Stimulated activated CD8-positive, alpha-beta memory T cell treated with anti-CD3 and anti-CD28 coated beads, Interleukin-12 subunit alpha, Interleukin-12 subunit beta, amount 100 ng/mL, for 1 hour (primary cell): ENCODE data around the gene NR3C2.

Experiments used
- DNase-seq: peaks from one replicate; pipeline ENCODE4 v3.0.0-alpha.2; 2020; ENCODE audit warnings: low read depth

Gene NR3C2

GRCh38 chr4:148077581-148077980 lies 364.6 kb downstream of the NR3C2 start:
- DNase-seq = no peak

DNA sequence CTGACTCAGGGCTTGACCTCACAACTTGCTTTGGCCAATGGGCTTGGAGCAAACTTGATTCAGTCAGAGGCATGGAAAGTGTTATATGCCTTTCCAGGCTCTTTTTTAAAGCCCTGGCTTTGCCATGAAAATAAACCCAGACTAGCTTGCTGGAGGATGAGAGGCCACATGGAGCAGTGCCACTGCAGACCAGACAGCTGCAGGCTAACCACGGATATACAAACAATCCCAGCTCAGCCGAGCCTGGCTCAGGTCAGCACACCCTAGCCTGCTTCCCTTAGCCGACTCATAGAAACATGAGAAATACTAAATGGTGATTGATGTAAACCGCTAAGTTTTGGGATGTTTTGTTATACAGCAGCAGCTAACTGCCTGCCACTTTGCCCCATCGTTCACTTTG lies 365.2 kb downstream of the NR3C2 start:
- no peak for DNase-seq

GRCh38 chr4:148075438-148075837 lies 366.8 kb downstream of the NR3C2 start:
- DNase-seq = no peak

DNA sequence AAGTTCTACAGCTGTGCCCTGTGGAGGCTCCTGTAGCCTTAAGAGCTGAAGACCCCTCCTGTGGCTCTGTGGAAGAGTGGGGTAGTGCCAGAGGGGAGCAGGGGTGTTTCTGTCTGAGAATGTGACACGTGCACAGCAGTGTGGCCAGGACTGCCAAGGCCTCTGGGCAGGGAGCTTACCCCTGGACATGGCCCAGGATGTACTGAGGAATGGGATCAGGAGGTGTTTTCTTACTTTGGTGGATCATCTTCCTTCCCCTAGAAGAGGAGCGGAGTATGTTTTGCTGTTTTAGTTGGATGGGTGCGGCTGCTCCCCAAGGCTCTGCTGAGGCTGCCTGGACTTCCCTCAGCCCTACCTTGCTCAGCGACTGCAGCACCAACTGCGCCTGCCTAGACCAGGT lies 367.8 kb downstream of the NR3C2 start:
- DNase-seq = no peak

DNA sequence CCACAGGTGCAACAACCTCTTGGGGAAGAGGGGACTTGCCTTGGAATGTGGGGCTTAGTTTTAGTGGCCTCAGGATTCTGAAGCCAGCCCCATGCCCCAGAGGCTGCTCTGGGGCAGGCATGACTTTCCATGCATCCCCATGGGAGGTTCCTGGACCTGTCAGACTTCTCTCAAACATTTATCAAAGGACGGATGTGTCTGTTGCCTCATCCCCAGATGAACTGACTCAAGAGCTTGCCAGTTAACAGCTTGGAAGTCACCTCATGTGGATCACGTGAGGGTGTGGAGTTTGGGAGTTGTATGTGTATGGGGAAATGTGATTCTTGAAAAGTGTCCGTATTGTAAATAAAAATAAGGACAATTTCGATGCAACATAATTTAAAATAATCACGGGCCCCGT lies 368.9 kb downstream of the NR3C2 start:
- no peak for DNase-seq

DNA sequence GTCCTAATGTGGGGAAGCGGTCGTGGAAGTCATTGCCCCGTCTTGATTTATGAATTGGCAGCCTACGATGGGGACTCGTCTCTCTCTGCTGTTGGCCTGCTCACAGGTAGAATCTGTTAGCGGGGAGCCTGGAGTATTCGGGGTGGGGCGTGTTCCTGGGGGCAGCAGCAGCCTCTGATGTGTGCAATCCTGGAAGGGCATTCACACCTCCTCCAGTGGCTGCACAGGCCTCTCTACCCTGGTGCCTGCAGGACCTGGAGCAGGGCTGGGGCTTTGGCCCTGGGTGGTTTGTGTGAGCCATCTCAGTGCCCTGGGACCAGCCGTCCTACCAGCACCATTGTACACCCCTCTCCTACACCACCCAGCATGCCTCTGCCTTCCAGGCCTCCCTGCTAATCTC lies 369.4 kb downstream of the NR3C2 start:
- DNase-seq = no peak

GRCh38 chr4:148071009-148071408 lies 371.2 kb downstream of the NR3C2 start:
- no peak for DNase-seq

- DNase-seq = no peak
Measured at GRCh38 chr4:148069895-148070178, 372.4 kb downstream of the NR3C2 start.

DNA sequence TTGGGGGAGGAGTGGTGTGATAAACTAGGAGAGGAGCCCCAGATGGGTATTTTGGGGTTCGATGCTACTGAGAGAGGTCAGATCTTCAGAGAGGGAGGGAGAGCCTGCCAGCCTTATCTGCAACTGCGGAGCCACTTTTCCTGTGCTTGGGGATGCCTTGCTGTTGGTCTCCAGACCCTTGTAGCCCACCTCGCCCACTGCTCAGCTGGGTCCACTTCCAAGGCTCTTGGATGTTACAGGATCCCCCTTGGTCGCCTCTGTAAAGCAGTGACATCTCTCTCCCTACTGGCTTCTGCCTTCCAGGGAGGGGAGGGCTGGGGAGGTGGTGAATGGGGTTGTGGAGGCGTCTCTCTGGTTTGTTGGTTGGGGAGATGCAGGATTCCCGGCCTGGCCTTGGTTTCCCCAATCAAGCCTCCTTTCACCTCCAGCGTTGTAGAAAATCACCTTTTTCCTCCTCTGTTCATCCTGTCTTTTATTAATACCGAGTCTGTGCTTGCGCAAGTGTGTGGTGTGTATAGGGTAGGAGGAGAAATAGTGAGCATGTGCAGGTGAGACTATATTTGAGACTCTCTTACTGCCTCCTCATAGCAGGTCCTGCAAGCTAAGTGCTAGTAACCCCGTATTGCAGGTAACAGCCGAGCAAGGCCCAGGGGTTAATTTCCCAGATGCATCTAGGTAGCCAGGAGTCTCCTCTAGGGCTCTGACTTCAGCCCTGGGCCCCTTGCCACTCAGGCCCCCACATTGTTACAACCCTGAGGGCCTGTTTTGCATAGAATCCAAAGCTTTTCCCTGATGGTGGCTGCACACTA lies 372.9 kb downstream of the NR3C2 start:
- no peak for DNase-seq

DNA sequence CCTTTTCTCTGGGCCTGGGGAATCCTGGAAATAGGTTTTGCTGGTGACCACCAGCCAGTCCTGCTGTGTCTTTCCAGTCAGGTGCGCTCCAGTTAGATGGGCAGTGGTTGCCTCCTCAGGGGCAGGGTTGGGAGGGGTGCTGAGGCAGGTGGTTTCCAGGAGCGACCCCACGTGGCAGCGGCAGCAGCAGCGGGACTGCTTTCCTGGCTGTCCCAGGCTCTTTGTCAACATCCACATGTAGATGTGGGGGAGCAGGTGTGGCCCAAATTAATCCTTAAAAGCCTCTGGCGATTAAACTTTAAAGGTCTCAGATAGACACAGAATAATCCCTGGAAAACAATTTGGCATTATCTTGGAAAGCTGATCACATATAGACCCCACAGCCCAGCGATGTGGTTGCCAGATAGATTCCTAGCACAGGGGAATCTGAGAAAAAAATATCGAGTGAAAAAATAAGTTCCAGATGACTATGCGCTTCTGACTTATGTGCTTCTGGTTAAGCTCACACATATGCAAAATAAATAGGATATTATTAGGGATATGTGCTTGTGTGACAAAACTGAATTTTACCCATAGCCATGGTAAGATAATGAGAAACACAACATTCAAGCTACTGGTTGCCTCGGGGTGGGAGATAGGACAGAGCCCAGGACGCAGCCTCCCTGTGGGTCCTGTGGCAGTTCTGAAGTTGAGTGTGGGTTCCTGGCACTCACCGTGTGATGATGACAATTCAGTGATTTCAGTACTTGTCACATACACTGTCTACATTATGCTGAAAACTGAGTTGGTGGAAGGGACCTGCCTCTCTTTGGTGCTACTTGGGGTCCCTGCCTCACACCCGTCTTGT lies 373.9 kb downstream of the NR3C2 start:
- no peak for DNase-seq

DNA sequence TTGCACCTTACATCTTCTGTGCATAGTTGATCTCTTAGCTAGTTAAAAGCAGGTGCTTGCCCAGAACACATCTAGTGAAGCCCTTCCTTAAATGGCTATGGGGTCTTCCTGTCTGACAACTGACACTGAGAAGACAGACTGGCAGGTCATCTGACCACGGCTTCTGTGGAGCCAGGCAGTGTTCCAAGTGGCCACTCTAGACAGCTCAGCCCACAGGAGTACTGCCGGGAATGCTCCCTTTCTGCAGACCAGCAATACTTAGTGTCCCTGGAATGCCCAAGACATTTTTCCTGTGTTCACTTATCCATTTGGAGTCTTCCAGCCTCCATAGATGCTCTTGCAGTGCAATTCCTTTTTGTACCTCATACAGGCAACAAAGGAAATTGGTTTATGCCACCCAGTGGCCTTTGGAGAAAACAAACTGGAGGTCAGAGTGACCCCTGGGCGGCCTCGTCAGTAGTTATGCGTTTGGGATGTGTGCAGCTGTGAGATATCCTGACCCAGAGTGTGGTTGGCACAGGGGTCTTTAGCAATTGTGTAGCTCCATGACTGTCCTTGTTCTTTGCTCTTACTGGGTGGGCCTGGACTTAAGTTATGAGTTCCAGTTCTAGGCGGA lies 374.8 kb downstream of the NR3C2 start:
- no peak for DNase-seq

DNA sequence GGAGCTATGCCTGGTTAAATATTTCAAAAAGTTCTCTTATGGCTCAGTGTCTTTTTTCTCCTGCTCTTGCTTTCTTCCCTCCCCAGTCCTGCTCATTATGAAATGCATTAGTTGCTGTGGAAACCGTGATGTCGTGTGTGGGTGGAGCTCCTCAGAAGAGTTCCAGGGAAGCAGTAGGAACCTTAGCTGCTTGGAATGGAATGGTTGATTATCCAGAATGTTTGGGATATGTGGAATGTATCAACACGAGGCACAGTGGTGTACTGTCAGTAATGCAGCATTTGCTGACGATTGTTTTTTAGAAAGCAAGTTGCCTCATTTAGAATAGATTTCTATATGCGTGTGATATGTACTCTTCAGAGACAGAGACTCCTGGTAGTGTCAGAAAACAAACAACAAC lies 377.1 kb downstream of the NR3C2 start:
- no peak for DNase-seq

DNA sequence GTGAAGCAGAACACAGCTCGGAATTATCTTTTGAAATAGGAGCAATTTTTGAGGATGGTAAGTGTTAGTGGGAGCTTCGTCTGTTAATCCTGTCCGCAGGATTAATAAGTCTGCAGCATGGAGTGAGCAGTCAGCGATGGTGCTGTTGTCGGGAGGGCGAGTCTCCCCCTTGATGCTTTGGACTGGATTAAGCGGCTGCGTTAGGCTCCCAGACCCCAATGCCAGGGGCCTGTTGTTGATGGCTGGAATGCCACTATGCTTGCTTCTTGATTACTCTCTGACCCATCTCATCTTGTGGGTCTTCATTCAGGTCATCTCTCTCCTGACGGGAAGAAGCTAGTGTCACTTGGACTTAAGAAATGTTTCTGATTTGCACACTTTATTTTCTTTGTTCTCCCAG lies 377.8 kb downstream of the NR3C2 start:
- no peak for DNase-seq

DNA sequence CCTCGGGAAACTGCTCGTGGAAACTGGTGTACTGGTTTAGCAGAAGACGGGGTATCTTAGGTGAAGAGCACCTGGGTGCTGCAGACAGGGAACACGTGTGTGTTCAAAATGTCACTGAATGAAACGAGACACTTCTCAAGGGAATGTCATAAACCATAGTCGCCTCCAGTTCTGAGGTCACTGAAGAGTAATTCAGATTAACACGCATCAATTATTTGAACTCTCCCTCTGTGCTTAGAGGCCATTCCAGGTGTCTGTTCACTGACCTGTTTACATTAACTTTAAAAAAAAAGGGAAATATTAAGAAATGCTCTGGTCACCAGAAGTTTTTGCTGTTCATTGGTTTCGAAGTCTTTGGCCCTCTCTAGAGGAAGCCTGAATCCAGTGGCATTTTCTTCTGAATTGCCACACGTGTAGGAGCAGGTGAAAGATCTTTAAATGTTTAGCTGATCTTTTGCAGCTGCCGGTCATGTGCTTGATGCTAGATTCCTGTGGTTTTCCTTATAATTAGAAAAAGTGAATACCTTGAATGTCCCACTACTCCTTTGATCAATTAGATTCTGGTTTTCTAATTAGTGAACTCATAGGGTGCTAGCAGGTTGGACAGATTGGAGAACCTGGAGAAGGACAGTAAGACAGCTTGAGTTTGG lies 379.8 kb downstream of the NR3C2 start:
- DNase-seq = no peak

GRCh38 chr4:148061795-148062194 lies 380.4 kb downstream of the NR3C2 start:
- no peak for DNase-seq

- no peak for DNase-seq
Measured at GRCh38 chr4:148061141-148061481, 381.1 kb downstream of the NR3C2 start.

GRCh38 chr4:148060264-148061140 lies 381.7 kb downstream of the NR3C2 start:
- no peak for DNase-seq

DNA sequence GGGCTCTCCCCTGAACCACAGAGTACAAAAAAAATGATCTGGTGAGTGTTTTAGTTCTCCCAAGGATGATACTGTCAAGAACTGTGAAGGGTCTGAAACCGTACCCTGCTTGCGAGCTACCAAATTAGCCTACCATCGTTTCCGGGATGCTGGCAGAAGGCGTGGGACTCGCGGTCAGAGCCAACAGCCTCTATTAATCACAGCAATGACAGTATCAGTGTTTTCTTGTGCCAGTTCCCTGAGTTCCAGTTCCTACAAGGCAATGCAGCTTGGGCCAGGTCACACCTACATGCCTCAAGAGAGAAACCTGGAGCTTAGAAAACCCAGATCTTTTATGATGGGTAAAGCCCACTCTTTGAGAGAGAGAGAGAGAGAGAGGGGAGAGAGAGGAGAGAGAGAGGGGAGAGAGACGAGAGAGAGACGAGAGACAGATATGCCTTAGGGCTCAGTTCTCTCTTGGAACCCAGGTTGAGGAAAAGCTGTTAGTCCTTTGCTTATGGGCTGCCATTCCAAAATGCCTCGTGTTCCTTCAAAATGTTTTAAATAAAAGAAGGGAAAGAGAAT lies 382.5 kb downstream of the NR3C2 start:
- no peak for DNase-seq

DNA sequence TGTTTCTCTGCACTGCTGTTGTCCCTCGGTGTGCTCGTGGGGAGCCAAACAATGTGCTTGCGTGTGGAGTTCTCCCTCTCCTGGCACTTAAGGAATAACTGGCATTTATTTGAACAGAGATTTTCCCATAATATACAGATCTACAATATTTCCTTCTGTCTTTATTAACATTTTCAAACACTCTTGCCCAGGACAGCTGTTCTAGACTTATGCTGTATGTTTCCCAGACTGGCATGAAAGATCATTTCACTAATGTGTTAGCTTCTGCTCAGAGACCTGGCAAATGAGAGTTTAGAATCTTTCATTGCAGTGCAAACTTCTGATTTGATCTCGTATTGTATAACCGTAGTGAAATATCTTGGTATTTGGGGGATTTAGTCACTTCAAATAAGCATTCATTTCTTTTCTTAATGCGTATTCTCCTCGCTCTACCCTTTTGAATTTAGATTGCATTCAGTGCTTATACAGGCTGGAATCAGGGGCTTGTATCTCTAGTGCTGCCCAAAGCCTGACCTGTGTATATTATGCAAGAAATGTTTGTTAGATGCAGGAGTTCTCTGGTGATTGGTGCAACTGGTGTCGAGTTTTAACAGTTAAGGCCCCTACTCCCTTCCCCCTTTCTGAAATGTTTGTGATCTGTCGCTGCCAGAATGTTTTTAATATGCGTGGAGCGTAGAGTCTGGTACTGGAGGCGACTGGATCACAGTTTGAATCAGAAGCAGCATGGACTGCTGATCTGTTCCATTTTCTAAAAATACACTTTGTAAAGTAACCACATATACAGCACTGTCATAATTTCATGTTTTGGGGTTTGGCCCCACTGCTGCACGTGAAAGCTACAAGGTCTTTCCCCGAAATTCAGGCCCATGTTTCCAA lies 384.0 kb downstream of the NR3C2 start:
- DNase-seq = no peak

- no peak for DNase-seq
Measured at GRCh38 chr4:148057516-148057915, 384.7 kb downstream of the NR3C2 start.
